ENCODE results near the gene DUSP2.

GRCh38 chr2:96122391-96122790 is 22.8 kb downstream of the DUSP2 start:
- TF ChIP-seq CTCF (IDR thresholded peaks at IDR 0.05) (no peak), POLR2A (IDR thresholded peaks at IDR 0.05) (no peak), POLR2AphosphoS5 (IDR thresholded peaks at IDR 0.05) (no peak), EP300 (IDR thresholded peaks at IDR 0.05) (no peak)

All from sigmoid colon (tissue), 4 donors.